ENCODE data around the gene CCSER2.

CCSER2 gene

DNA sequence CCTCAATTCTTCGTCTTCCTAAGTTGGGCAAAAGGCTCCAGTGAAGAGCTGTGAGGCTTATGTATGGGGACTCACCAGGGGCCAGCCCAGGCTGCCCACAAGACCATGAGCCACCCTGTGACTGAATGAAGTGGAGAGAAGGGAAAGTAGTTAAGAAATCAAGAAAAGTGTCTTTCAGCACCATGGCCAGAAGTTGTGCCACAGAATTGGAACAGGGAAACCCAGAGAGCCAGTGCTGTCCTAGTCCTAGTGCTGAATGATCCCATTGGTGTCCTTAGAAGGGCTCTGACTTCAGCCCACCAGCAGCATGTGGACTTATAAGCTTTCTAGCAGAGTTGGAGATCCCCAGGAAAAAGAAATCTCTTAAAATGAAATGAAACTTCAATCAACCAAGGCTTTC lies 37.0 kb upstream of the CCSER2 start:
- H3K4me3 ChIP-seq (ENCODE audit: low read depth, low read length), result no peak overlapping the region
- DNase-seq (ENCODE audit: low read depth), result peak; percentile 18
- TF ChIP-seq, protein P1, sequence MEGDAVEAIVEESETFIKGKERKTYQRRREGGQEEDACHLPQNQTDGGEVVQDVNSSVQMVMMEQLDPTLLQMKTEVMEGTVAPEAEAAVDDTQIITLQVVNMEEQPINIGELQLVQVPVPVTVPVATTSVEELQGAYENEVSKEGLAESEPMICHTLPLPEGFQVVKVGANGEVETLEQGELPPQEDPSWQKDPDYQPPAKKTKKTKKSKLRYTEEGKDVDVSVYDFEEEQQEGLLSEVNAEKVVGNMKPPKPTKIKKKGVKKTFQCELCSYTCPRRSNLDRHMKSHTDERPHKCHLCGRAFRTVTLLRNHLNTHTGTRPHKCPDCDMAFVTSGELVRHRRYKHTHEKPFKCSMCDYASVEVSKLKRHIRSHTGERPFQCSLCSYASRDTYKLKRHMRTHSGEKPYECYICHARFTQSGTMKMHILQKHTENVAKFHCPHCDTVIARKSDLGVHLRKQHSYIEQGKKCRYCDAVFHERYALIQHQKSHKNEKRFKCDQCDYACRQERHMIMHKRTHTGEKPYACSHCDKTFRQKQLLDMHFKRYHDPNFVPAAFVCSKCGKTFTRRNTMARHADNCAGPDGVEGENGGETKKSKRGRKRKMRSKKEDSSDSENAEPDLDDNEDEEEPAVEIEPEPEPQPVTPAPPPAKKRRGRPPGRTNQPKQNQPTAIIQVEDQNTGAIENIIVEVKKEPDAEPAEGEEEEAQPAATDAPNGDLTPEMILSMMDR (IDR thresholded peaks at IDR 0.05; ENCODE audit: insufficient read depth, low read depth, low read length, missing control alignments), result no peak

DNA sequence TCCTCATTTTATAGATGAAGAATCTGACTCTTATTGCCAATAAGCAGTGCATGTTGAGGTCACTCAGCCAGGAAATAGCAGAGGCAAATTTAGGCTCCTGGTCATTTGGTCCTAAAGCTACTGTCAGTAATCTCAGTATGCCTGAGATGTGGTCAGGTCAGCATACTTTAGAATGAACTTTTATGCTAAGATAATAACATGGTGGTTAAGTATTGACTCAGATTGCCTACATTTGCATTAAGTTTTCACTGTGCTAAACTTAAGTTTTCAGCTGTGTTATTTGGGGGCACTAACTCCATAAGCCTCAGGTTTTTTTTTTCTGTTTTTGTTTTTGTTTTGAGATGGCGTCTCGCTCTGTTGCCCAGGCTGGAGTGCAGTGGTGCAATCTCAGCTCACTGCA lies 35.9 kb upstream of the CCSER2 start:
- DNase-seq (ENCODE audit: low read depth), result peak; percentile 53
- TF ChIP-seq, protein P1 (IDR thresholded peaks at IDR 0.05; ENCODE audit: insufficient read depth, low read depth, low read length, missing control alignments), result no peak
- H3K4me3 ChIP-seq (ENCODE audit: low read depth, low read length), result no peak overlapping the region

- TF ChIP-seq, protein P1 (IDR thresholded peaks at IDR 0.05; ENCODE audit: insufficient read depth, low read depth, low read length, missing control alignments), result no peak
- no peak overlapping the region for H3K4me3 ChIP-seq (ENCODE audit: low read depth, low read length)
- DNase-seq (ENCODE audit: low read depth), result no peak
Measured at GRCh38 chr10:84293171-84293570, 35.2 kb upstream of the CCSER2 start.

- TF ChIP-seq, protein P1 (IDR thresholded peaks at IDR 0.05; ENCODE audit: insufficient read depth, low read depth, low read length, missing control alignments), result no peak
- DNase-seq (ENCODE audit: low read depth), result no peak
Measured at GRCh38 chr10:84293574-84294016, 34.8 kb upstream of the CCSER2 start.

GRCh38 chr10:84294766-84295447 lies 33.5 kb upstream of the CCSER2 start:
- no peak overlapping the region for H3K4me3 ChIP-seq (ENCODE audit: low read depth, low read length)
- TF ChIP-seq, protein P1 (IDR thresholded peaks at IDR 0.05; ENCODE audit: insufficient read depth, low read depth, low read length, missing control alignments), result no peak
- peak; percentile 55 for DNase-seq (ENCODE audit: low read depth)

More at GRCh38 chr10:84293574-84294016, 34.8 kb upstream of the CCSER2 start:
- H3K4me3 ChIP-seq (ENCODE audit: low read depth, low read length), result no peak overlapping the region

GRCh38 chr10:84296091-84296981 lies 32.1 kb upstream of the CCSER2 start:
- H3K4me3 ChIP-seq (ENCODE audit: low read depth, low read length), result no peak overlapping the region
- TF ChIP-seq, protein P1 (IDR thresholded peaks at IDR 0.05; ENCODE audit: insufficient read depth, low read depth, low read length, missing control alignments), result no peak
- DNase-seq (ENCODE audit: low read depth), result no peak

All from GM12865 (cell line).